Small intestine (tissue), 16 donors: Measurements from ENCODE around the gene PTGR3. TPM values are rescaled to one million over a fixed set of nuclear protein-coding genes. Genes with fewer than 3 reads are reported as not detected.
A peak's percentile ranks its signal among the peaks of the same experiment; 100 is the strongest.

Source experiments
- DNase-seq, 2 donors: peaks; one replicate each; pipeline versions ENCODE4 v3.0.0 to v3.0.0-alpha.2; 2013
- FAIRE-seq: peaks from 2 replicates; lab custom pipeline; 2012; peaks lifted over from hg19 to GRCh38; lab: Jason Lieb, UNC
- H3K27ac ChIP-seq, 3 donors: one replicate each; pipeline ENCODE4 v1.5.1; 2013; ENCODE audit warnings: low read length in 2 of 3, mild to moderate bottlenecking in 2 of 3, control low read depth in 1 of 3, inconsistent platforms in 1 of 3, low read depth in 1 of 3, moderate library complexity in 1 of 3
- H3K27me3 ChIP-seq, 3 donors: one replicate each; pipeline ENCODE4 v1.6.1; 2013; ENCODE audit warnings: low read length in 3 of 3, inconsistent platforms in 1 of 3; ENCODE audit not compliant: control insufficient read depth in 3 of 3, insufficient read depth in 3 of 3
- H3K36me3 ChIP-seq, 3 donors: one replicate each; pipeline ENCODE4 v1.6.1; 2013; ENCODE audit warnings: low read length in 3 of 3, inconsistent platforms in 1 of 3, low read depth in 1 of 3, mild to moderate bottlenecking in 1 of 3, moderate library complexity in 1 of 3; ENCODE audit not compliant: control insufficient read depth in 3 of 3, insufficient read depth in 2 of 3
- H3K4me1 ChIP-seq, 3 donors: one replicate each; pipeline ENCODE4 v1.6.1; 2013; ENCODE audit warnings: low read length in 2 of 3, inconsistent platforms in 1 of 3, low read depth in 1 of 3, mild to moderate bottlenecking in 1 of 3, moderate library complexity in 1 of 3; ENCODE audit not compliant: control insufficient read depth in 3 of 3, insufficient read depth in 2 of 3
- H3K4me3 ChIP-seq, 3 donors: one replicate each; pipeline ENCODE4 v1.5.1; 2013; ENCODE audit warnings: low read length in 3 of 3, control low read depth in 1 of 3, inconsistent platforms in 1 of 3, low read depth in 1 of 3, mild to moderate bottlenecking in 1 of 3, moderate library complexity in 1 of 3
- H3K9me3 ChIP-seq, 2 donors: one replicate each; pipeline ENCODE4 v1.6.1; 2013; ENCODE audit warnings: low read depth in 1 of 2, low read length in 1 of 2; ENCODE audit not compliant: control insufficient read depth in 2 of 2, insufficient read depth in 1 of 2
- WGBS, 3 donors: extraction: QIAGEN DNeasy Blood & Tissue Kit; methylation state at CpG; one replicate each; pipeline ENCODE4 v1.1.7; 2013; 5-methylcytosine and 5-hydroxymethylcytosine counted together
- long read RNA-seq, 10 donors: transcript quantifications; one replicate each; lab custom pipeline, GENCODE V29; 2026
- polyA plus RNA-seq, 4 donors: library from polyadenylated mRNA; stranded (reverse) in 3 of 4; unstranded in 1 of 4; fragments of 200-250 nt in 3 of 4; fragments of 120-200 nt in 1 of 4; gene quantifications; one replicate each; pipeline versions ENCODE4 v1.2.1 to v1.2.3, GENCODE V29; 2013
- donor health status: healthy with polysubstance abuse.
- donor health status: control.
- donor health status: control.
- donor health status: Bipolar disorder and iron deficiency.
- donor health status: healthy.

PTGR3 gene, protein sequence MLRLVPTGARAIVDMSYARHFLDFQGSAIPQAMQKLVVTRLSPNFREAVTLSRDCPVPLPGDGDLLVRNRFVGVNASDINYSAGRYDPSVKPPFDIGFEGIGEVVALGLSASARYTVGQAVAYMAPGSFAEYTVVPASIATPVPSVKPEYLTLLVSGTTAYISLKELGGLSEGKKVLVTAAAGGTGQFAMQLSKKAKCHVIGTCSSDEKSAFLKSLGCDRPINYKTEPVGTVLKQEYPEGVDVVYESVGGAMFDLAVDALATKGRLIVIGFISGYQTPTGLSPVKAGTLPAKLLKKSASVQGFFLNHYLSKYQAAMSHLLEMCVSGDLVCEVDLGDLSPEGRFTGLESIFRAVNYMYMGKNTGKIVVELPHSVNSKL
- 10 to 100 TPM; 11.6 to 49.7 (median 22.1) TPM for polyA plus RNA-seq
- long read RNA-seq, donor 1: 0 reads
- long read RNA-seq, donor 2, full-length matches to known transcripts: 3 of 3 reads
- long read RNA-seq, donor 2, partial matches to known transcripts: 0 of 3 reads
- long read RNA-seq, donor 2, other reads (novel, unspliced or antisense): 0 of 3 reads
- long read RNA-seq, donor 3, full-length matches to known transcripts: 4 of 4 reads
- long read RNA-seq, donor 3, partial matches to known transcripts: 0 of 4 reads
- long read RNA-seq, donor 3, other reads (novel, unspliced or antisense): 0 of 4 reads
- long read RNA-seq, donor 4: 0 reads
- long read RNA-seq, donor 5, full-length matches to known transcripts: 5 of 5 reads
- long read RNA-seq, donor 5, partial matches to known transcripts: 0 of 5 reads
- long read RNA-seq, donor 5, other reads (novel, unspliced or antisense): 0 of 5 reads
- long read RNA-seq, donor 6, full-length matches to known transcripts: 5 of 5 reads
- long read RNA-seq, donor 6, partial matches to known transcripts: 0 of 5 reads
- long read RNA-seq, donor 6, other reads (novel, unspliced or antisense): 0 of 5 reads
- long read RNA-seq, donor 7, full-length matches to known transcripts: 16 of 16 reads
- long read RNA-seq, donor 7, partial matches to known transcripts: 0 of 16 reads
- long read RNA-seq, donor 7, other reads (novel, unspliced or antisense): 0 of 16 reads
- long read RNA-seq, donor 8, full-length matches to known transcripts: 2 of 2 reads
- long read RNA-seq, donor 8, partial matches to known transcripts: 0 of 2 reads
- long read RNA-seq, donor 8, other reads (novel, unspliced or antisense): 0 of 2 reads
- long read RNA-seq, donor 9, full-length matches to known transcripts: 6 of 6 reads
- long read RNA-seq, donor 9, partial matches to known transcripts: 0 of 6 reads
- long read RNA-seq, donor 9, other reads (novel, unspliced or antisense): 0 of 6 reads
- long read RNA-seq, donor 10, full-length matches to known transcripts: 19 of 19 reads
- long read RNA-seq, donor 10, partial matches to known transcripts: 0 of 19 reads
- long read RNA-seq, donor 10, other reads (novel, unspliced or antisense): 0 of 19 reads

DNA sequence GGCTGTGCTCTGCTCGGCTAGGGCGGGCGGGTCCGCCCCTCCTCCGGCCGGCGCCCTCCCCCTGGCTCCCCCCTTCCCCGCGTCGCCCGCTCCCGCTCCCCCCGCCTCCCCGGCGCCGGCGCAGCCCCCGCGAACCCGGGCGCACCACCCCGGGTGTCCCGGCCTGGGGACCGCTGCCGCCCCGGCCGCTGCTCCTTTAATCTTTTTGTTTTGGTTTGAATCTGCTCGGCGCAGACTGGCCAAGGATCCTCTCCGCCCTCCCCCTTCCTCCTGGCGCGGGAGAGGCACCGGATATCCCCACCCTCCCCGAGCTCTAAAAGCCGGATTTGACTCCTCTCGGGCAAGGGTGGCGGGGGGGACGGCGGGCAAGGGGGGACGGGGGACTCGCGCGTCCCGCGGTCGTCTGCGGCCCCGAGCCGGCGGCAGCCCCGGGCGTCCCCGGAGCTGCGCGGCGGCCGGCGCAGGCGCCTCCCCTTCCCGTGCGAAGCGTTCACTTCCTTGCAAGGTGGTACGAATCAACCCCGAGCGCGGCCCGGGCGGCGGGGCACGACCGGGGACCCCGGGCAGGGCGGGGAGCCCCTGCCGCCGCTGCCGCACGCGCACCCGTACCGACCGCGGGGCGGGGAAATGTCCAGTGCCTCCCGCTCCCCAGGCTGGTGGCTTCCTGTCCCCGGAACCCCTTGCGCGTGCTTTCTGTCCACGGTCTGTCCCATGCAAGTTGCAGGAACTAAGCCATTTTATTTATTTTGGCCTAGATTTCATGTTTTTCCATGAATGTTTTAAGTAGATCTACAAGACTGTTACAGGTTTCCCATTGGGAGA is at the start of gene PTGR3:
TSS of gene PTGR3 (minus strand) at position 11 of the 822 bp plus-strand sequence. CDS start 81 bp downstream, outside the sequence.
- Histone ChIP-seq H3K27ac (peak within 1 kb of the TSS; percentile 94 to 99 (median 96)), H3K9me3 (no peaks in the 10 kb centered on the region), H3K36me3 (no peaks in the 10 kb centered on the region), H3K4me3 (peak within 1 kb of the TSS; percentile 88 to 97 (median 91)), H3K4me1 (peaks cover 2 to 33% (median 18%) of the 10 kb centered on the region in 3 donors), H3K27me3 (peaks cover 0 to 4% (median 0%) of the 10 kb centered on the region in 3 donors)
- FAIRE-seq (no peak), DNase-seq (peak; percentile 82 to 90)
- WGBS, 3 donors: 0 to 1% (median 0%) methylated on average over 40 to 88 of the region's 88 CpGs

DNA sequence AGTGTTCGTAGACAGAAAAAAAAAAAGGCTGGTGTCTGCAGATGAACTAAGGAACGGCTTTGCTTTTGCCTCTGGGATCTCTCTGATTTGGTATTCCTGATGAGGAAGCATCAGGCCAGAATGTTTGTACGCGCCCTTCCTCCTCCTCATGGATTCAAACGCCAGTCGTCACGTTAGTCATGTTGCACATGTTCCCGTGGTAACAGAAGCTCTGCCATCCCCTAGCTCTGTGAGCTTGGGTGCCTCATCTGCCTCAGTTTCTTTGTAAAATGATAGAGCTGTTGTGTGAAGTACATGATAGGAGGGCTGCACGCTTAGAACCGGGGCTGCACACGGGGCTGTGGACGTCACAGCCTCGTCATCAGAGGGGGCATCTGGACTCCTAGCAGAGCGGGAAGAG is 48.7 kb upstream of the PTGR3 start:
- peaks cover 0 to 16% (median 0%) of the 10 kb centered on the region in 3 donors for H3K36me3 ChIP-seq
- WGBS, 3 donors: 88 to 95% (median 91%) methylated on average over 13 to 14 of the region's 14 CpGs
- no peak for DNase-seq
- H3K4me1 ChIP-seq: peaks cover 0 to 16% (median 7%) of the 10 kb centered on the region in 3 donors
- H3K4me3 ChIP-seq: no peak overlapping the region
- no peaks in the 10 kb centered on the region for H3K27me3 ChIP-seq
- no peak overlapping the region for H3K27ac ChIP-seq
- H3K9me3 ChIP-seq: no peaks in the 10 kb centered on the region
- no peak for FAIRE-seq

DNA sequence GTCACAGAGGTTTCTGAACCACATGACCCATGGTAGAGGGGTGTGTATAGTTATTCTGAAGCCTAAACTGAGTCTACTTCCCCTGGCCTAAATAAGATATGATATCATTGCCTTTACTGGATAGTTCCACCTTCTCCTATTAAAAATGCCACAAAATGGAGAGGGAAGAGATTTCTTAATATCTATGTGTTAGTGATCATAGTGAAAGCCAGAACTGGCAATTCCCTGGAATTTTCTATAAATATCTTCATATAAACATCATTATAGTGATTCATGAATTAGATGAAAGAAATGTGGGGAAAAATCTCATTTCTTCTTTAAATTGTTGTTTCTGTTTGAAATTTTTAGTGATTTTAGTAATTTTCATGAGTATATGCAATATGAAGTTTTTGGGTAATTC is 47.4 kb upstream of the PTGR3 start:
- FAIRE-seq (peak; percentile 84), DNase-seq (no peak)
- Histone ChIP-seq H3K4me1 (peaks cover 0 to 17% (median 7%) of the 10 kb centered on the region in 3 donors), H3K9me3 (no peaks in the 10 kb centered on the region), H3K4me3 (no peak overlapping the region), H3K27ac (no peak overlapping the region), H3K36me3 (peaks cover 0 to 15% (median 0%) of the 10 kb centered on the region in 3 donors), H3K27me3 (no peaks in the 10 kb centered on the region)

DNA sequence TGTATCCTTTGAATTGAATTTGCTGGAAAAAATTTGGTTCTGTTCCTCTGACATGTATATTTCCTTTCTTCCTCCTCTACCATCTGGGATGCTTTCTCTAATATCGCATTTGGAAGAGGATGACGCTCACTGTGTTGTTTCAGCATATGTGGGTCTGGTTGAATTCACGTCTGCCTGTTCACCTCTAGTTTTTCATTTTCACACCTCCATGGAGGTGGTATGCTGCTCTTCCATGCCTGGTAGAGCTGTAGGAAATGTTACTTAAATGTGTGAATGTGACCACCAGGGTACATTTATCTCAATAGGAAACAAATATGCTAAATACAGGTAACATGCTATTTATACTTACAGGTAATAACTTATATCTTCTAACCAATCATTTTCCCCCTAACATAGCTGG is 46.2 kb upstream of the PTGR3 start:
- H3K36me3 ChIP-seq: peaks cover 0 to 10% (median 0%) of the 10 kb centered on the region in 3 donors
- DNase-seq (no peak), FAIRE-seq (no peak)
- H3K9me3 ChIP-seq: no peaks in the 10 kb centered on the region
- H3K27ac ChIP-seq: peak overlapping the region in 2 of 3 donors; percentile 32 to 41
- H3K4me3 ChIP-seq: no peak overlapping the region
- H3K27me3 ChIP-seq: no peaks in the 10 kb centered on the region
- WGBS, 3 donors: 89 to 91% (median 90%) methylated on average over 3 of the region's 3 CpGs
- peaks cover 0 to 17% (median 7%) of the 10 kb centered on the region in 3 donors for H3K4me1 ChIP-seq

DNA sequence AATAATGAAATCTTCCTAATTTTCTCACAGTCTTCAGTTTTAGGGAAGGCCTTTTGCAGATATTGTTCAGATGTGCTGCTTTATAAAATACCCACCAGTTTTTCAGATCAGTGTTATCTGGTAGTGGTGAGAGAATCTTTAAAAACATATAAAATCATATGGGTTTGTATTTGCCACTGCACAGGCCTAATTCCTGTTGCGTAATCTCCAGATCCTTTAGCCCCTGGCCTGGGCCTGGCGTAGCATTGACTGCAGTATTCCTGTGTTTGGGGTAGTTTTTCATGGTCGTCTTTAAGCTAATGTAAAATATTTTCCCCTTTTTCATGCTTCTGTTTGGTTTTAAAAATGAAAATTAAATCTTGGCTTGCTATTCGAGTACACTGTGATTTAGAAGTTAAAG is 44.8 kb upstream of the PTGR3 start:
- FAIRE-seq: no peak
- H3K36me3 ChIP-seq: peaks cover 0 to 19% (median 0%) of the 10 kb centered on the region in 3 donors
- H3K27me3 ChIP-seq: no peaks in the 10 kb centered on the region
- no peak overlapping the region for H3K4me3 ChIP-seq
- H3K4me1 ChIP-seq: peaks cover 0 to 23% (median 13%) of the 10 kb centered on the region in 3 donors
- peak overlapping the region in 1 of 3 donors; percentile 30 for H3K27ac ChIP-seq
- H3K9me3 ChIP-seq: no peaks in the 10 kb centered on the region
- 79 to 88% (median 82%) methylated on average over 4 of the region's 4 CpGs for WGBS, 3 donors
- no peak for DNase-seq

- Histone ChIP-seq H3K9me3 (no peaks in the 10 kb centered on the region), H3K36me3 (peaks cover 0 to 20% (median 0%) of the 10 kb centered on the region in 3 donors), H3K4me3 (no peak overlapping the region), H3K4me1 (peaks cover 0 to 30% (median 15%) of the 10 kb centered on the region in 3 donors), H3K27me3 (no peaks in the 10 kb centered on the region), H3K27ac (no peak overlapping the region)
- no peak for DNase-seq
- 88 to 92% (median 90%) methylated on average over 1 of the region's 1 CpG for WGBS, 3 donors
- FAIRE-seq: peak; percentile 26
These were observed 44.1 kb upstream of the PTGR3 start for GRCh38 chr18:75253043-75253442.

DNA sequence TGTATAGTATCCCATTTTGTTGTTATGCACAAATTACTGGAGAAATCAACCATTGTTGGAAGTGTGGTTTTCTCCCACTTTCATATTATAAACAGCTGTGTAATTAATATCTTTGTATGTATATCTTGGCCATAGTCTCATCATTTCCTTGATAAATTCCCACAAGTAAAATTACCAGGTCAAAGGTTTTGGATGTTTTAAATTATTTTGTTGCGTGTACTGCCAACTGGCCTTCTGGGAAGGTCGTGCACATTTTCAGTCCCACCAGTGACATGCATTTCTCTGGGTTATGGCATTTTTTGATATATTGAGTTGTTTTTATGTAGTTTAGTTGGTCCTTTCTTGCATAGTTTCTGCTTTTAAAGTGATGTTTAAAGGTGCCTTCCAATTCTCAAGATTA is 43.2 kb upstream of the PTGR3 start:
- no peak for FAIRE-seq

More for the DNA sequence above, 43.2 kb upstream of the PTGR3 start:
- WGBS, 3 donors: 64 to 82% (median 79%) methylated on average over 2 of the region's 2 CpGs
- DNase-seq: no peak
- Histone ChIP-seq H3K4me3 (no peak overlapping the region), H3K36me3 (peaks cover 0 to 14% (median 0%) of the 10 kb centered on the region in 3 donors), H3K4me1 (peaks cover 2 to 35% (median 16%) of the 10 kb centered on the region in 3 donors), H3K9me3 (no peaks in the 10 kb centered on the region), H3K27me3 (no peaks in the 10 kb centered on the region), H3K27ac (no peak overlapping the region)
